Panc1 (cell line): ENCODE measurements around the gene DR1. TPM values are rescaled to one million over a fixed set of nuclear protein-coding genes. Genes with fewer than 3 reads are reported as not detected.

Experiments
- ATAC-seq: fragments of 200-7000 bp; cut with Tn5 transposase; 2 replicates; pipeline ENCODE4 v1.9.1; 2020; ENCODE audit warnings: mild to moderate bottlenecking, moderate library complexity
- BruUV-seq: library from RNA; stranded (reverse); fragments of 400-500 nt; replicated peaks from 2 replicates; lab custom pipeline; 2021; lab: Mats Ljungman, UMichigan
- CTCF ChIA-PET: fragments of 300-600 bp; sonication (Branson Sonifier 250); formaldehyde crosslinking; loops from one replicate; lab custom pipeline; 2022; ENCODE audit warnings: antibody characterized with exemption; lab: Charles Lee
- POLR2A ChIA-PET: fragments of 300-600 bp; sonication (Branson Sonifier 250); formaldehyde crosslinking; loops from one replicate; lab custom pipeline; 2022; ENCODE audit warnings: antibody characterized with exemption; lab: Charles Lee
- DNase-seq: peaks from one replicate; pipeline ENCODE4 v3.0.0-alpha.2; 2010; ENCODE audit warnings: low read depth, low spot score
- H3K27ac ChIP-seq: 2 replicates; pipeline ENCODE4 v1.5.1; 2011; ENCODE audit warnings: mild to moderate bottlenecking, low read length, inconsistent platforms
- H3K27me3 ChIP-seq: fragments of 200-500 bp; sonication (Bioruptor generic); 2 replicates; pipeline ENCODE4 v1.6.0; 2014; ENCODE audit warnings: low read length, inconsistent platforms; ENCODE audit not compliant: control insufficient read depth, insufficient read depth
- H3K36me3 ChIP-seq: fragments of 200-500 bp; sonication (Bioruptor generic); 2 replicates; pipeline ENCODE4 v1.5.1; 2014; ENCODE audit warnings: inconsistent platforms, mild to moderate bottlenecking, low read length, moderate library complexity; ENCODE audit not compliant: control insufficient read depth, insufficient read depth
- H3K4me1 ChIP-seq: 2 replicates; pipeline ENCODE4 v1.5.1; 2011; ENCODE audit warnings: inconsistent platforms, mild to moderate bottlenecking, low read length, moderate library complexity; ENCODE audit not compliant: control insufficient read depth, insufficient read depth
- H3K4me3 ChIP-seq, 2 experiments: 2 replicates each; pipeline ENCODE4 v1.5.1; 2011 to 2012; ENCODE audit warnings: low read depth in 2 of 2, low read length in 2 of 2, mild to moderate bottlenecking in 2 of 2, inconsistent platforms in 1 of 2, moderate library complexity in 1 of 2
- H3K9me3 ChIP-seq: fragments of 200-500 bp; sonication (Bioruptor generic); 2 replicates; pipeline ENCODE4 v1.5.1; 2014; ENCODE audit warnings: low read depth, mild to moderate bottlenecking, inconsistent platforms, low read length, moderate library complexity; ENCODE audit not compliant: control insufficient read depth, insufficient read depth
- CTCF ChIP-seq: fragments of 450-650 bp; IDR thresholded peaks from 2 replicates; pipeline ENCODE4 v1.5.1; 2017; ENCODE audit warnings: mild to moderate bottlenecking
- POLR2AphosphoS5 ChIP-seq: IDR thresholded peaks from 2 replicates; pipeline ENCODE4 v1.6.1; 2012; ENCODE audit warnings: mild to moderate bottlenecking, low read depth, low read length, moderate library complexity
- REST ChIP-seq, 2 experiments: IDR thresholded peaks; 2 replicates each; pipeline ENCODE4 v1.6.1; 2011 to 2012; ENCODE audit warnings: low read depth in 2 of 2, control low read depth in 1 of 2, low read length in 1 of 2, mild to moderate bottlenecking in 1 of 2, moderate library complexity in 1 of 2; ENCODE audit not compliant: insufficient read depth in 1 of 2
- SIN3A ChIP-seq: IDR thresholded peaks from 2 replicates; pipeline ENCODE4 v1.6.1; 2012; ENCODE audit warnings: low read depth, mild to moderate bottlenecking, low read length, moderate library complexity, borderline replicate concordance; ENCODE audit not compliant: insufficient read depth
- TCF7L2 ChIP-seq: IDR thresholded peaks from 2 replicates; pipeline ENCODE4 v1.6.1; 2011; ENCODE audit warnings: mild to moderate bottlenecking, low read depth, low read length, inconsistent platforms
- in situ Hi-C: cut with HindIII; loops from 2 replicates; pipeline ENCODE4 v1.10.0; 2016; ENCODE audit warnings: low sequenced_read_pairs, low pct_unique_long_range_greater_than_20kb
- intact Hi-C: fragments of 100-400 bp; cut with micrococcal nuclease; formaldehyde crosslinking; loops from one replicate; pipeline ENCODE4 v1.10.0; 2022; ENCODE audit not compliant: unreplicated experiment
- total RNA-seq: library from RNA; stranded (reverse); gene quantifications from one replicate; pipeline ENCODE4 v1.2.1, GENCODE V29; 2021; ENCODE audit not compliant: unreplicated experiment

Gene DR1
- total RNA-seq, 1 experiment from 2014 or later = 39.0 TPM

- H3K27me3 ChIP-seq = no peaks in the 10 kb centered on the region
- POLR2A ChIA-PET = no interaction called here
- CTCF ChIA-PET = no interaction called here
- no peak overlapping the region for H3K4me3 ChIP-seq
- no peaks in the 10 kb centered on the region for H3K4me1 ChIP-seq
- DNase-seq (no peak), ATAC-seq (no peak)
- intact Hi-C loops = no loop called here
- no peak for TF ChIP-seq SIN3A
- TF ChIP-seq REST (IDR thresholded peaks at IDR 0.05; ENCODE audit: insufficient read depth in 1 of 2, low read depth in 2 of 2, low read length in 1 of 2) = no peak
- TF ChIP-seq CTCF = no peak
- no peak for TF ChIP-seq TCF7L2
- no peak for TF ChIP-seq POLR2AphosphoS5
- BruUV-seq = no TSS peak
- no peak overlapping the region for H3K27ac ChIP-seq
- in situ Hi-C loops = no loop called here
- H3K9me3 ChIP-seq = no peaks in the 10 kb centered on the region
- no peaks in the 10 kb centered on the region for H3K36me3 ChIP-seq
Measured at GRCh38 chr1:93313026-93313425, 32.7 kb upstream of the DR1 start.

- no peak for ATAC-seq
- no TSS peak for BruUV-seq
- Histone ChIP-seq H3K27ac (no peak overlapping the region), H3K4me3 (no peak overlapping the region), H3K27me3 (no peaks in the 10 kb centered on the region), H3K36me3 (no peaks in the 10 kb centered on the region), H3K4me1 (no peaks in the 10 kb centered on the region), H3K9me3 (no peaks in the 10 kb centered on the region)
- intact Hi-C loops (no loop called here), in situ Hi-C loops (no loop called here)
- ChIA-PET POLR2A (no interaction called here), CTCF (no interaction called here)
- DNase-seq = no peak
- no peak for TF ChIP-seq REST (IDR thresholded peaks at IDR 0.05; ENCODE audit: insufficient read depth in 1 of 2, low read depth in 2 of 2, low read length in 1 of 2)
- TF ChIP-seq SIN3A = no peak
- no peak for TF ChIP-seq CTCF
- no peak for TF ChIP-seq POLR2AphosphoS5
- TF ChIP-seq TCF7L2 = no peak
Measured at GRCh38 chr1:93317207-93317606, 28.5 kb upstream of the DR1 start.
